Heart left ventricle (tissue), 16 donors: ENCODE data around the gene MORF4L2. TPM values are rescaled to one million over a fixed set of nuclear protein-coding genes. Genes with fewer than 3 reads are reported as not detected.

ENCODE experiments used
- ATAC-seq, 4 donors: fragments of 200-7000 bp; cut with Tn5 transposase; one replicate each; pipeline ENCODE4 v1.9.1; 2020 to 2022; ENCODE audit warnings: moderate library complexity in 4 of 4, mild to moderate bottlenecking in 3 of 4, moderate number of reproducible peaks in 1 of 4
- DNase-seq, 5 donors: peaks; one replicate each; pipeline ENCODE4 v3.0.0-alpha.2; 2020
- H3K27ac ChIP-seq, 12 donors: fragments of 200-600 bp; sonication (generic) in 4 of 12; one replicate each; pipeline versions ENCODE4 v1.5.0 to v1.8.0; 2016 to 2022; ENCODE audit warnings: mild to moderate bottlenecking in 2 of 12
- H3K27me3 ChIP-seq, 9 donors: fragments of 200-600 bp; sonication (generic) in 2 of 9; one replicate each; pipeline versions ENCODE4 v1.5.1 to v1.8.0; 2016 to 2022; ENCODE audit warnings: mild to moderate bottlenecking in 3 of 9
- H3K36me3 ChIP-seq, 9 donors: fragments of 200-600 bp; sonication (generic) in 2 of 9; one replicate each; pipeline versions ENCODE4 v1.5.0 to v1.8.0; 2018 to 2022; ENCODE audit warnings: mild to moderate bottlenecking in 2 of 9
- H3K4me1 ChIP-seq, 12 donors: fragments of 200-600 bp; sonication (generic) in 4 of 12; one replicate each; pipeline versions ENCODE4 v1.5.0 to v1.8.0; 2016 to 2022; ENCODE audit warnings: mild to moderate bottlenecking in 3 of 12
- H3K4me3 ChIP-seq, 12 donors: fragments of 200-600 bp; sonication (generic) in 4 of 12; one replicate each; pipeline versions ENCODE4 v1.5.0 to v1.8.0; 2017 to 2022; ENCODE audit warnings: mild to moderate bottlenecking in 9 of 12, moderate library complexity in 4 of 12
- H3K9me3 ChIP-seq, 12 donors: fragments of 200-600 bp; sonication (generic) in 4 of 12; one replicate each; pipeline versions ENCODE4 v1.5.0 to v1.8.0; 2016 to 2022; ENCODE audit warnings: mild to moderate bottlenecking in 1 of 12
- CTCF ChIP-seq, 12 donors: fragments of 200-600 bp; sonication (generic) in 4 of 12; IDR thresholded peaks; one replicate each; pipeline versions ENCODE4 v1.5.0 to v1.8.0; 2018 to 2022; ENCODE audit warnings: antibody characterized with exemption in 12 of 12, mild to moderate bottlenecking in 5 of 12
- POLR2A ChIP-seq, 2 donors: fragments of 450-650 bp; IDR thresholded peaks; one replicate each; pipeline ENCODE4 v1.6.1; 2017; ENCODE audit warnings: antibody characterized with exemption in 2 of 2, mild to moderate bottlenecking in 2 of 2, moderate library complexity in 2 of 2
- WGBS, 4 donors: extraction: QIAGEN DNeasy Blood & Tissue Kit in 2 of 4; methylation state at CpG; one replicate each; pipeline versions ENCODE4 v1.1.5 to v1.1.7; 2013 to 2018; 5-methylcytosine and 5-hydroxymethylcytosine counted together
- intact Hi-C, 10 donors: fragments of 100-400 bp; cut with DNase I; formaldehyde crosslinking; loops; one replicate each; pipeline versions ENCODE4 v1.11.1 to v1.14.2; 2022
- polyA plus RNA-seq, 2 donors: library from polyadenylated mRNA; stranded (reverse); fragments of 200-250 nt; gene quantifications; one replicate each; pipeline ENCODE4 v1.2.3, GENCODE V29; 2013
- total RNA-seq, 9 donors: library from RNA; depleted of rRNA in 2 of 9; stranded (reverse); fragments of >200 nt in 2 of 9; fragmentation: NEBNext Ultra II Directional in 3 of 9; extraction: Animal tissue kit (Norgen Biotek cat#: 25700) in 3 of 9; gene quantifications; one replicate each; pipeline versions ENCODE4 v1.1.0 to v1.2.4, GENCODE V29; 2016 to 2023
- donor health status: ischemic (EF 13 %, LVEDD 7.1; RV severe dilation, severe dysfunction).
- donor health status: healthy with polysubstance abuse.
- donor health status: DM: no; HTN: yes; CAD: no.
- donor health status: DM: no; HTN: no; CAD: no.
- donor health status: ischemic (EF 25% LVEDD 6.9; RV normal size, moderate dysfunction).
- donor health status: ischemic (EF 25% LVEDD 5.7; RV mildly dilated, moderate dysfunction).
- donor health status: healthy.
- donor health status: DM: yes; HTN: yes; CAD: no.
- donor health status: ischemic (EF 35%, LVEDD 5.7; RV mildly dilated, moderate dysfunction).
- donor health status: nonischemic (EF 11% LVEDD 7.7; RV severe dilation, severe dysfunction).
- donor health status: DM: yes; HTN: yes; CAD: no.
- donor health status: PGD.
- donor health status: ischemic (EF 29% LVEDD 5.4; RV normal size, mild dysfunction).
- donor health status: nonischemic (EF 23%, LVEDD 6.1; RV moderate dilation, normal function).

Gene MORF4L2
- total and polyA plus RNA-seq, 11 donors: 102 to 511 (median 189) TPM

- intact Hi-C loops: no loop called here
- ATAC-seq: peak; percentile 32 to 96 (median 74)
- peak overlapping the region in 10 of 12 donors; percentile 38 to 74 (median 64) for H3K27ac ChIP-seq
- no peak overlapping the region for H3K4me3 ChIP-seq
- 34 to 48% (median 39%) methylated on average over 8 of the region's 8 CpGs for WGBS, 4 donors
- no peaks in the 10 kb centered on the region for H3K9me3 ChIP-seq
- H3K36me3 ChIP-seq: no peaks in the 10 kb centered on the region
- H3K4me1 ChIP-seq: peaks cover 0 to 17% (median 1%) of the 10 kb centered on the region in 12 donors
- peak in 4 of 5 donors; percentile 37 to 61 (median 50) for DNase-seq
- peaks cover 0 to 12% (median 0%) of the 10 kb centered on the region in 9 donors for H3K27me3 ChIP-seq
- TF ChIP-seq POLR2A (IDR thresholded peaks at IDR 0.05): no peak
- TF ChIP-seq CTCF (IDR thresholded peaks at IDR 0.05): no peak
Measured at GRCh38 chrX:103730796-103731493, 44.4 kb upstream of the MORF4L2 start.

GRCh38 chrX:103730147-103730795 is 43.8 kb upstream of the MORF4L2 start:
- peaks cover 0 to 17% (median 1%) of the 10 kb centered on the region in 12 donors for H3K4me1 ChIP-seq
- no peak for TF ChIP-seq CTCF (IDR thresholded peaks at IDR 0.05)
- peak overlapping the region in 9 of 12 donors; percentile 38 to 74 (median 69) for H3K27ac ChIP-seq
- DNase-seq (no peak), ATAC-seq (peak in 2 of 4 donors; percentile 12 to 16)
- H3K4me3 ChIP-seq: no peak overlapping the region
- 49 to 60% (median 54%) methylated on average over 3 of the region's 3 CpGs for WGBS, 4 donors
- H3K36me3 ChIP-seq: no peaks in the 10 kb centered on the region
- peaks cover 0 to 18% (median 0%) of the 10 kb centered on the region in 9 donors for H3K27me3 ChIP-seq
- intact Hi-C loops: no loop called here
- H3K9me3 ChIP-seq: no peaks in the 10 kb centered on the region

DNA sequence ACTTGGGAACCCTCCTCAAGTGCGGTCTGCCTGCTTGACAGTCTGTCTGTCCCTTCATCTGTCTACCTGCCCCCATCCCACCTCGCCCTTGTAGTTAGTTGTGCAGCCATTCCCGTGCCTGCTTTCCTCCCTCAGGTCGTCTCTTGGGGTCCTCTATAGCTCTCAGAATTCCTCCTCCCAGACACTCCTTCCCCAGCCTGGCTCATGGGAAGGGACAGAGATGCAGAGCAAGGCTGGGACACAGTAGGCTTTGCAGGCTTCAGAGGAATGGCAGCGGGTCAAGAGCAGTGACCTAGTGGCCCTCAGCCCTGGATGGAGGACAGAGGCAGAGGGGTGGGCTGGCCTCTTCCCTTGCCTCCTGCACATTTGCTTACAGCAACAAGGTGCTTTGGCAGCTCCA is 42.5 kb upstream of the MORF4L2 start:
- H3K27me3 ChIP-seq: peaks cover 0 to 21% (median 0%) of the 10 kb centered on the region in 9 donors
- WGBS, 4 donors: 61 to 76% (median 66%) methylated on average over 5 of the region's 5 CpGs
- no peaks in the 10 kb centered on the region for H3K36me3 ChIP-seq
- TF ChIP-seq POLR2A (IDR thresholded peaks at IDR 0.05): no peak
- no peak for TF ChIP-seq CTCF (IDR thresholded peaks at IDR 0.05)
- H3K27ac ChIP-seq: no peak overlapping the region
- H3K4me1 ChIP-seq: peaks cover 0 to 17% (median 1%) of the 10 kb centered on the region in 12 donors
- no peak overlapping the region for H3K4me3 ChIP-seq
- ATAC-seq (no peak), DNase-seq (no peak)
- no peaks in the 10 kb centered on the region for H3K9me3 ChIP-seq
- intact Hi-C loops: loop anchor here in 1 of 10 donors (10.0 kb wide), 1 partner anchor 46 kb away; the partner anchor contains the start of gene PLP1

- Histone ChIP-seq H3K27me3 (peaks cover 0 to 21% (median 0%) of the 10 kb centered on the region in 9 donors), H3K27ac (no peak overlapping the region), H3K36me3 (no peaks in the 10 kb centered on the region), H3K4me3 (no peak overlapping the region), H3K4me1 (peaks cover 0 to 17% (median 1%) of the 10 kb centered on the region in 12 donors), H3K9me3 (no peaks in the 10 kb centered on the region)
- no peak for TF ChIP-seq CTCF (IDR thresholded peaks at IDR 0.05)
- no peak for TF ChIP-seq POLR2A (IDR thresholded peaks at IDR 0.05)
- intact Hi-C loops: loop anchor here in 1 of 10 donors (10.0 kb wide), 1 partner anchor 48 kb away; the partner anchor contains the start of gene PLP1
- ATAC-seq (no peak), DNase-seq (no peak)
- 49 to 90% (median 77%) methylated on average over 3 to 4 of the region's 4 CpGs for WGBS, 4 donors
Measured at GRCh38 chrX:103727115-103727514, 40.6 kb upstream of the MORF4L2 start.
